CD4-positive, alpha-beta T cell treated with Interleukin-10 for 1 hour (primary cell): ENCODE measurements around the gene KIDINS220.

Experiments used
- DNase-seq: peaks from one replicate; pipeline ENCODE4 v3.0.0-alpha.2; 2020

Gene KIDINS220

GRCh38 chr2:8850845-8851487, 13.6 kb upstream of the KIDINS220 start:
- no peak for DNase-seq

- no peak for DNase-seq
These were observed 11.9 kb upstream of the KIDINS220 start for GRCh38 chr2:8849327-8849726.

DNA sequence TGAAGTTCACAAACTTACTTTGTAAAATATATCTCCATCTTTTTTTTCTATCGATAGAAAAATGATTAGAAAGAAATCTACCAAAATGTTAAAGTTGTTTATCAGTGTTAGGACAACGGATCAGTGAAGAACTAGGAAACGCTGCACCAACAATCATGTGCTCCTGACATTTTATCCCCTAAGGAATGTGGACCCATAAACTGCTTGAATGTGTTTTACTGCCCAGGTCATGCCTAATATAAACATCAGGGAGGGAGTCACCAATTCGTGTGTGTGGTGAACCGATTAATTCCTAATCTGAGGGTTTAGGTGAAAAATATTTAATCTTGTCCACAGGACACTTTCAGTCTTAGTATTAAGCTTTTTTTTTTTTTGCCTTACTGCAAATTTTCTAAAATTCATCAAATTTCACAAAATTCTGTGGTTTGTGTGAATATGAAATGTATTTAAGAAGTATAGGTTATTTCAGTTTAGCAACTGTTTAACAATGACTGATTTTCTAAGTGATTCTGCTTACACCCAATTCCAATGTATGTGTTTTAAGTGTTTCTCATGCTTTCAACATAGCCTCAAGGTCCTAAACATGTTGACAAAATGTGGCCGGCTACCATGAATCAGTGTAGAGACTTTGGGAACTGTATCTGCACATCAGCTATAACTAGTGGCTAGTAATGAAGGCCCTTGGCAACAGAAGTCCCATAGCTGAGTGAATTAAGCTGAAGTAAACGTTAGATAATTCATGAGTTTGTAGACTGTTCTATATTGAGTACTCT, 11.1 kb upstream of the KIDINS220 start:
- DNase-seq, result no peak

- no peak for DNase-seq
These were observed 10.0 kb upstream of the KIDINS220 start for GRCh38 chr2:8847400-8847799.

DNA sequence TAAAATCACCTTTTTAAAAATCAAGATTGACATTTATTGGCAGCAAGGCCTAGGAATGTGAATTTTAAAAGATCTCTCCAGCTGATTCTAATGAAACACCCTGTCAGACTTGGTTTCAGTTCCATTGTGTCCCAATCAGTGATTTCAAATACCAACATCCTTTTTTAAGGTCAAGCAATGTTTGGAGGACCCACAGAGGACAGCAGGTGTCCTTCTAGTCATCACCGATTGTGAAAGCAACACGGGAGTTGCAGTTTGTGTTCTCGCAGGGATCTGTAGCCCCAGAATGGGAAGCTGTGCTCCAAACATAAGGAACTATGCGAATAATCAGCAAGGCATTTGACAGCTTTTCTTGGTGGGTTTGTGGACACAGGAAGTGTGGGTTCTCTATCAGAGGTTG, 4.5 kb upstream of the KIDINS220 start:
- no peak for DNase-seq

GRCh38 chr2:8840475-8841091, 3.2 kb upstream of the KIDINS220 start:
- DNase-seq, result no peak

- no peak for DNase-seq
These were observed 2.0 kb upstream of the KIDINS220 start for GRCh38 chr2:8839189-8839965.

- no peak for DNase-seq
These were observed 355 bp upstream of the KIDINS220 start for GRCh38 chr2:8837795-8838140.

DNA sequence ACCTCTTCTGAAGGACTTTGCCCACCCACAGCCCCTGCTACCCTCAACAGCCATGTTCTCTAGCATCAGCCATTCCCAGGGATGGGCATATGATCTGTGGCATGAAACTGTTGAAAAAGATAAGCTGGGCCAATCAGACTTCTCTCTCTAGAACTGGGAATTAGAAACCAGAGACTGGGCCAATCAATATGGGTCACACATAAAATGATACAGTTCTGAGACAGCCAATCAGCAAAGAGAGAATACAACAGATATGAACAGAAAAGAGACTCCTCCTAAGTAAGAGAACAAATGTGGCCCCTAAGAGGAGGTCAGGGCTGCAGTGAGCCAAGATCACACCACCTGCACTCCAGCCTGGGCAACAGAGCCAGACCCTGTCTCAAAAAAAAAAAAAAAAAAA, 2.1 kb downstream of the KIDINS220 start:
- no peak for DNase-seq

- DNase-seq, result no peak
These were observed 3.6 kb downstream of the KIDINS220 start for GRCh38 chr2:8833853-8834252.

- no peak for DNase-seq
These were observed 5.9 kb downstream of the KIDINS220 start for GRCh38 chr2:8831516-8831915.

GRCh38 chr2:8827729-8828128, 9.7 kb downstream of the KIDINS220 start:
- no peak for DNase-seq

DNA sequence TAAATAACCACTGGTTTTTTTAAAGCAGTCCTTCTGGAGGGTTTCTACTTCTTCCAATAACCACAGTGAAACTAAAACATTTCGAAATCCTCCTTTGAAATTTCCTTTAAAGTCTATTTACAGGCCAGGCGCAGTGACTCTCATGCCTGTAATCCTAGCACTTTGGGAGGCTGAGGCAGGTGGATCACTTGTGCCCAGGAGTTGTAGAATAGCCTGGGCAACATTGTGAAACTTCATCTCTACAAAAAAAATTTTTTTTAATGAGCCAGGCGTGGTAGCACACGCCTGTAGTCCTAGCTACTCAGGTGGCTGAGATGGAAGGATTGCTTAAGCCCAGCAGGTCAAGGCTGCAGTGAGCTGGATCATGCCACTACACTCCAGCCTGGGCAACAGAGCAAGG, 15.2 kb downstream of the KIDINS220 start:
- no peak for DNase-seq

DNA sequence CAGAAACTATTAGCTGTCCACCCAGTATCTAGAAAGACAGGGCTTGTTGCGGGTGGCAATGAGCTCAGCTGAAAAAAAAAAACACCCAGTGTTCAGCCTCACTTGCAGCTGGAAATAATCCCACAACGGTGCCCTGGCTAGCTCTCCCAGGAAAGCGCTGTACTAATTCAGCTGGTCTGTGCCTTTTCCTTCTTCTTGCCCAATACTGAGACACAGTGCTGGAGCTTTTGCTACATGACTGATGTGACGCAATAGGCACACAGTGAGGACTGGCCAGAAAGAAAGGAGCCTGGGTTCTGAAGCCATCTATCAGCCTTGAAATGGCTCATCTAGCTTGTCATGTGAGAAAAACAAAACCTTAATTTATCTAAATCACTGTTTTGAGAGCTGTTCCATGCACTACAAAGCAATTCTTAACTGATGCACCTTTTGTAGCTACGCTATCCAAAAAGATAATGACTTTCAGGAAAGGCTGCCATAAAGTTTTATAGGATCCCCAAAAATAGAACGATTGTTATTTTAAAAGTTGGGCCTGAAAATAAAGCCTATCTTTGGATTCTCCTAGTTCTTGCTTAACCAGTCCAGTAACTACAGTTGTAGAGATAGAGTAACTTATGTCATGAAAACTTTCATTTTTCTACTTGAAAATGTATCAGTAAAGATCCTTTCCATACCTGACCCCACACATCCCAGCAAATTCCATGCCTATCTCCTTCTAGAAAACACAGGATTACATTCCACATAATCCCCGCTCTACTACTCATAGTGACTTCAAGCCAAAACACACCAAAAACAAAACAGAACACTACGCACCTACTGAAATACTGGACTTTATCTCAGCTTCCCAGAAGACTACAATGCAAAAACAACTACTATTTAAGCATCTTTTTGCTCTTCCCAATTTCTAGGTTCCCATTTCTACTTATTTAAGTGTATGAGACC, 15.9 kb downstream of the KIDINS220 start:
- DNase-seq, result no peak

- no peak for DNase-seq
These were observed 17.5 kb downstream of the KIDINS220 start for GRCh38 chr2:8819948-8820347.

DNA sequence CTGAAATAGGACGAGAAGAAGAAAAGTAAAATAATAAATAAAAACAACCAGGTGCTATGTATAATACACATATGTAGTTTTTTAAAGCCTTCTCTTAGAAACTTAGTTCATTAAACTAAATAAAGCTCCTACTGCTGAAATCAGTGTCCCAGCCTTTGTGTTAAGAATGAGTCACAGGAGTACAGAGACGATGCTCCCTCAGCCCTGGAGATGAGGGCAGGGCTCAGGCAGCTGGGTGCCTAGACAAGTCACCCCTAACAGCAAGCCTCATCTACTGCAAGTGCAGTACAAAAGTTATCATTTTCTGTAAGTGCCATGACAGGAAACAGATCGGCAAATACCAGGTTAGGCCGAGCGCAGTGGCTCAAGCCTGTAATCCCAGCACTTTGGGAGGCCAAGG, 18.2 kb downstream of the KIDINS220 start:
- DNase-seq, result no peak

- no peak for DNase-seq
These were observed 20.2 kb downstream of the KIDINS220 start for GRCh38 chr2:8817221-8817620.

GRCh38 chr2:8806885-8807704, 30.3 kb downstream of the KIDINS220 start:
- no peak for DNase-seq

GRCh38 chr2:8805278-8806210, 31.9 kb downstream of the KIDINS220 start:
- DNase-seq, result no peak

GRCh38 chr2:8803658-8804379, 33.6 kb downstream of the KIDINS220 start:
- DNase-seq, result no peak
